ENCODE measurements around the gene TEAD1.

DNA sequence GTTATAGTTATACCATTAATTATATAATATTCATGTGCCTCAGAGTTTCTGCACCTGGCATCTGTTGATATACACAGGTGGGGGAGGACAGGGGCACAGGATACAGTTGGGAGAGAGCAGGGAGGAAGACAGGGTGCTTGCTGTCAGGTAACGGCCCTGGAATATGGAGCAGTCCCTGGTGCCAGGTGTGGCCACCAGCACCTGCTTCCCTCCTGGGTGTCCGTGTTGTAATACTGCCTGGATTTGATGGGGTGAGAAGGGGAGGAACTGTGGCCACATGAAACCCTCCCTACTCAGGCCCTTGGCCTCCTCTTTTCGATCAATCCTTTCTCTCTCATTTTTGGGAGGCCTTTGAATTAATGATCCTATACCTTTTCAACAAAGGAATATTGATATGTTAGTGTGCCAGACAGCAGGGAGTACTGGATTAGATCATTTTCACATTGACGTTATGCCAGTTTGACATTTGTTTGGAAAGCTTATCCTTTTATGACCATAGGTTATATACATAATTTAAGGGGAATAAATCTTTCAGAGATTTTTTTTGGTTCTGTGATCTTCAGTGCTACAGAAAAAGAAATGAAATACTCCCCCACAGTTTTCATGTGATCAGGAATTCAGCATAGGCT lies 88.6 kb downstream of the TEAD1 start:
- TF ChIP-seq, protein P1, sequence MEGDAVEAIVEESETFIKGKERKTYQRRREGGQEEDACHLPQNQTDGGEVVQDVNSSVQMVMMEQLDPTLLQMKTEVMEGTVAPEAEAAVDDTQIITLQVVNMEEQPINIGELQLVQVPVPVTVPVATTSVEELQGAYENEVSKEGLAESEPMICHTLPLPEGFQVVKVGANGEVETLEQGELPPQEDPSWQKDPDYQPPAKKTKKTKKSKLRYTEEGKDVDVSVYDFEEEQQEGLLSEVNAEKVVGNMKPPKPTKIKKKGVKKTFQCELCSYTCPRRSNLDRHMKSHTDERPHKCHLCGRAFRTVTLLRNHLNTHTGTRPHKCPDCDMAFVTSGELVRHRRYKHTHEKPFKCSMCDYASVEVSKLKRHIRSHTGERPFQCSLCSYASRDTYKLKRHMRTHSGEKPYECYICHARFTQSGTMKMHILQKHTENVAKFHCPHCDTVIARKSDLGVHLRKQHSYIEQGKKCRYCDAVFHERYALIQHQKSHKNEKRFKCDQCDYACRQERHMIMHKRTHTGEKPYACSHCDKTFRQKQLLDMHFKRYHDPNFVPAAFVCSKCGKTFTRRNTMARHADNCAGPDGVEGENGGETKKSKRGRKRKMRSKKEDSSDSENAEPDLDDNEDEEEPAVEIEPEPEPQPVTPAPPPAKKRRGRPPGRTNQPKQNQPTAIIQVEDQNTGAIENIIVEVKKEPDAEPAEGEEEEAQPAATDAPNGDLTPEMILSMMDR (conservative IDR thresholded peaks at IDR 0.05), result no peak
- TF ChIP-seq ZFX (IDR thresholded peaks at IDR 0.05), result no peak
